K562 (cell line): ENCODE data around the gene BNIP1. TPM values are rescaled to one million over a fixed set of nuclear protein-coding genes. Genes with fewer than 3 reads are reported as not detected.

Experiments used
- ATAC-seq: fragments of 200-7000 bp; cut with Tn5 transposase; 3 replicates; pipeline ENCODE4 v1.9.1; 2020; ENCODE audit warnings: moderate library complexity
- BruUV-seq: library from RNA; stranded (reverse); fragments of 400-500 nt; replicated peaks from 2 replicates; lab custom pipeline; 2021; lab: Mats Ljungman, UMichigan
- CTCF ChIA-PET: fragments of 300-600 bp; formaldehyde crosslinking; extraction: SDS; loops from one replicate; lab custom pipeline; 2021; ENCODE audit warnings: low intra/inter-chr PET ratio; lab: Yijun Ruan, JAX
- POLR2A ChIA-PET: fragments of 300-600, 350-650 bp; sonication (Branson Sonifier 250); formaldehyde crosslinking; extraction: SDS; loops from one replicate; lab custom pipeline; 2021; ENCODE audit warnings: antibody characterized with exemption, inconsistent platforms; lab: Yijun Ruan, JAX
- DNase-seq, 4 experiments: peaks; one replicate each; pipeline versions ENCODE4 v3.0.0 to v3.0.0-alpha.2; 2011 to 2018; ENCODE audit warnings: low spot score in 3 of 4, mixed read lengths in 3 of 4; ENCODE audit errors: extremely low read depth in 1 of 4
- FAIRE-seq: peaks from 2 replicates; lab custom pipeline; 2011; peaks lifted over from hg19 to GRCh38; lab: Jason Lieb, UNC
- H2AFZ ChIP-seq: 2 replicates; pipeline ENCODE4 v1.6.0; 2011; ENCODE audit warnings: low read depth, low read length, control low read depth, inconsistent platforms
- H3K27ac ChIP-seq: fragments of 200-600 bp; 3 replicates; pipeline ENCODE4 v1.8.0; 2011; ENCODE audit warnings: low read depth, mild to moderate bottlenecking, control low read depth, inconsistent platforms, low read length, moderate library complexity, mixed read lengths; ENCODE audit errors: extremely low read depth
- H3K27me3 ChIP-seq, 2 experiments: fragments of 300-600 bp in 1 of 2; 2 replicates in 1 of 2; 3 replicates in 1 of 2; pipeline versions ENCODE4 v1.6.0 to v1.8.0; 2011; ENCODE audit warnings: inconsistent platforms in 2 of 2, low read length in 2 of 2, mild to moderate bottlenecking in 1 of 2, mixed read lengths in 1 of 2, moderate library complexity in 1 of 2; ENCODE audit not compliant: control insufficient read depth in 2 of 2, insufficient read depth in 2 of 2
- H3K36me3 ChIP-seq: fragments of 300-600 bp; 3 replicates; pipeline ENCODE4 v1.8.0; 2011; ENCODE audit warnings: mild to moderate bottlenecking, low read length, inconsistent platforms; ENCODE audit not compliant: control insufficient read depth, insufficient read depth
- H3K4me1 ChIP-seq, 2 experiments: fragments of 200-600 bp in 1 of 2; replicated peaks in 1 of 2; 2 replicates in 1 of 2; 3 replicates in 1 of 2; pipeline versions ENCODE4 v1.5.1 to v1.8.0; 2011; ENCODE audit warnings: inconsistent platforms in 2 of 2, low read length in 2 of 2, mild to moderate bottlenecking in 1 of 2, mixed read lengths in 1 of 2, moderate library complexity in 1 of 2; ENCODE audit not compliant: control insufficient read depth in 2 of 2, insufficient read depth in 2 of 2
- H3K4me2 ChIP-seq: 2 replicates; pipeline ENCODE4 v1.6.1; 2011; ENCODE audit warnings: low read length, control low read depth, inconsistent platforms, mixed read lengths; ENCODE audit not compliant: insufficient read depth
- H3K4me3 ChIP-seq: fragments of 200-600 bp; sonication (generic), shearing (Covaris generic); 2 replicates; pipeline ENCODE4 v1.5.1; 2016; ENCODE audit warnings: control low read depth, inconsistent platforms
- H3K79me2 ChIP-seq: fragments of 200-600 bp; 3 replicates; pipeline ENCODE4 v1.8.0; 2011; ENCODE audit warnings: low read length, inconsistent platforms; ENCODE audit not compliant: control insufficient read depth, insufficient read depth
- H3K9ac ChIP-seq, 2 experiments: 2 replicates each; pipeline versions ENCODE4 v1.6.0 to v1.6.1; 2011; ENCODE audit warnings: low read depth in 2 of 2, low read length in 2 of 2, control low read depth in 1 of 2, inconsistent platforms in 1 of 2, mild to moderate bottlenecking in 1 of 2, mixed read lengths in 1 of 2; ENCODE audit not compliant: insufficient read depth in 1 of 2
- H3K9me1 ChIP-seq: one replicate; pipeline ENCODE4 v1.6.0; 2011; ENCODE audit warnings: inconsistent platforms, mild to moderate bottlenecking, low read length, moderate library complexity; ENCODE audit not compliant: control insufficient read depth, insufficient read depth
- H3K9me3 ChIP-seq: replicated peaks from 2 replicates; pipeline ENCODE4 v1.5.1; 2011; ENCODE audit warnings: low read depth, low read length, inconsistent platforms; ENCODE audit not compliant: control insufficient read depth, insufficient read depth
- H4K20me1 ChIP-seq: replicated peaks from 2 replicates; pipeline ENCODE4 v1.6.1; 2011; ENCODE audit warnings: low read length, inconsistent platforms, mixed read lengths; ENCODE audit not compliant: control insufficient read depth, insufficient read depth
- C11orf30 ChIP-seq: fragments of 450-650 bp; IDR thresholded peaks from 2 replicates; pipeline ENCODE4 v1.6.1; 2016; ENCODE audit warnings: low read depth, mild to moderate bottlenecking
- MAFF ChIP-seq: IDR thresholded peaks from 2 replicates; pipeline ENCODE4 v1.6.1; 2012; ENCODE audit warnings: low read length, improper control_type of control experiment
- MAFG ChIP-seq: fragments of 450-650 bp; conservative IDR thresholded peaks from 2 replicates; pipeline ENCODE4 v1.6.1; 2016; ENCODE audit warnings: missing genetic modification characterization, missing compliant biosample characterization
- MAFK ChIP-seq: IDR thresholded peaks from 2 replicates; pipeline ENCODE4 v1.6.1; 2011; ENCODE audit warnings: low read length, improper control_type of control experiment
- MXI1 ChIP-seq: IDR thresholded peaks from 2 replicates; pipeline ENCODE4 v1.6.1; 2011; ENCODE audit warnings: low read depth, mild to moderate bottlenecking, improper control_type of control experiment, low read length
- NR2C1 ChIP-seq, 2 experiments: fragments of 450-650 bp; IDR thresholded peaks; 2 replicates each; pipeline ENCODE4 v1.6.1; 2017; ENCODE audit warnings: mild to moderate bottlenecking in 2 of 2, antibody characterized with exemption in 1 of 2, inconsistent platforms in 1 of 2, missing compliant biosample characterization in 1 of 2, missing genetic modification characterization in 1 of 2
- NUFIP1 ChIP-seq: fragments of 450-650 bp; IDR thresholded peaks from 2 replicates; pipeline ENCODE4 v1.6.1; 2018; ENCODE audit not compliant: partially characterized antibody
- PHF21A ChIP-seq: fragments of 450-650 bp; IDR thresholded peaks from 2 replicates; pipeline ENCODE4 v1.6.1; 2017; ENCODE audit warnings: low read depth, borderline replicate concordance
- TCF7L2 ChIP-seq: fragments of 150-350 bp; IDR thresholded peaks from 2 replicates; pipeline ENCODE4 v1.6.1; 2016; ENCODE audit warnings: low read depth, mild to moderate bottlenecking, low read length, moderate library complexity
- ZBTB17 ChIP-seq: fragments of 450-650 bp; formaldehyde crosslinking; IDR thresholded peaks from 2 replicates; pipeline ENCODE4 v1.4.0; 2020; ENCODE audit warnings: mild to moderate bottlenecking
- ZNF23 ChIP-seq: fragments of 250-450 bp; sonication (Bioruptor Pico); IDR thresholded peaks from 2 replicates; pipeline ENCODE4 v1.4.0; 2020; ENCODE audit warnings: mild to moderate bottlenecking
- ZNF316 ChIP-seq: fragments of 450-650 bp; IDR thresholded peaks from 2 replicates; pipeline ENCODE4 v1.6.1; 2016
- ZNF764 ChIP-seq: fragments of 250-450 bp; sonication (Bioruptor Pico); IDR thresholded peaks from 2 replicates; pipeline ENCODE4 v1.4.0; 2020; ENCODE audit warnings: low read depth, mild to moderate bottlenecking, moderate library complexity
- WGBS: fragments of 100-300 bp; shearing (Covaris generic); methylation state at CpG from one replicate; pipeline ENCODE4 v1.1.6; 2016; ENCODE audit warnings: low coverage, mixed read lengths; ENCODE audit not compliant: insufficient coverage; ENCODE audit errors: missing lambda C conversion rate; 5-methylcytosine and 5-hydroxymethylcytosine counted together
- in situ Hi-C: fragments of 300-500 bp; cut with MboI; formaldehyde crosslinking; loops from 4 replicates; pipeline ENCODE4 v1.15.0; 2018; ENCODE audit warnings: inconsistent platforms, mixed read lengths
- intact Hi-C: fragments of 100-400 bp; cut with micrococcal nuclease; formaldehyde crosslinking; loops from 2 replicates; pipeline ENCODE4 v1.14.2; 2022
- polyA plus RNA-seq, 8 experiments: library from polyadenylated mRNA; depleted of rRNA in 4 of 8; stranded (reverse) in 5 of 8; unstranded in 3 of 8; fragments of >200 nt; fragmentation: Nextera tagmentation in 2 of 8; fragmentation: Illumina TruSeq in 1 of 8; extraction: Ambion mirVana in 2 of 8; extraction: Trizol in 1 of 8; gene quantifications; 2 replicates each; pipeline versions ENCODE4 v1.2.1 to v1.2.3, GENCODE V29; 2011 to 2014; ENCODE audit warnings: inconsistent platforms in 1 of 8, missing spikeins in 1 of 8
- total RNA-seq, 7 experiments: library from RNA; depleted of rRNA in 6 of 7; stranded (reverse); fragments of >200 nt in 6 of 7; fragmentation: Illumina TruSeq in 2 of 7; extraction: Trizol in 2 of 7; gene quantifications; 2 replicates each; pipeline versions ENCODE4 v1.2.1 to v1.2.3, GENCODE V29; 2011 to 2021; ENCODE audit warnings: low replicate concordance in 1 of 7
- TF ChIP-seq, protein P1 (sequence below): fragments of 450-650 bp; IDR thresholded peaks from 2 replicates; pipeline ENCODE4 v1.6.1; 2016; ENCODE audit warnings: missing biosample characterization, missing genetic modification characterization
- TF ChIP-seq, protein P2 (sequence below): IDR thresholded peaks from 3 replicates; pipeline ENCODE4 v1.6.1; 2011; ENCODE audit warnings: borderline replicate concordance, mild to moderate bottlenecking; ENCODE audit not compliant: insufficient read length, insufficient read depth

The BNIP1 gene
- total and polyA plus RNA-seq, 9 of the 15 experiments (the other 6 are each of a cell fraction or from before 2014, with no cell fraction given), result 18.8 to 65.0 (median 26.2) TPM

DNA sequence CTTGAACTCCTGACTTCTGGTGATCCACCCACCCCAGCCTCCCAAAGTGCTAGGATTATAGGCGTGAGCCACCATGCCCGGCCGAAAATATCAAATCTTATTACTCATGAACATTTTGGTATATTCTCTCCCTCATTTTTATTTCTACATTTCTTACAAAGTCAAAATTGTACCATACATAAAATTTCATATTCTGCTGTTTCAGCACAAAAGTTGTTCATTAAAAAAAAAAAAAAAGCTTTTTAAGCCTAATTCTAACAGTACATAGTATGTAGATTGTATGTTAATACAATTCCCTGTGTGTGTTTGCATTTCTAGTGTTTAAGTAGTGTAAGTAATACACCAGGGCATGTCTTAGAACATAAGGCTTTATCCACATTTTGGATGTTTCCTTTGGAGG lies 14.9 kb downstream of the BNIP1 start:
- no peaks in the 10 kb centered on the region for H3K79me2 ChIP-seq
- H2AFZ ChIP-seq, result no peak overlapping the region
- no TSS peak for BruUV-seq
- POLR2A ChIA-PET, result interaction anchor here (0.9 kb wide), 1 partner anchor 494 kb away, joined by 3 read pairs; no protein-coding TSS in a partner anchor
- no peak for ATAC-seq
- H3K4me1 ChIP-seq, result 0 out of 5 replicates have a peak, but pooled peaks cover 0 to 2% of the 10 kb centered on the region in 2 experiments
- no peaks in the 10 kb centered on the region for H4K20me1 ChIP-seq
- in situ Hi-C loops (no loop called here), intact Hi-C loops (no loop called here)
- H3K27me3 ChIP-seq, result no peaks in the 10 kb centered on the region
- H3K36me3 ChIP-seq, result peaks cover 66% of the 10 kb centered on the region; the same call in 2 of the 3 replicates
- H3K4me2 ChIP-seq, result no peak overlapping the region
- CTCF ChIA-PET, result interaction anchor here (0.5 kb wide), 1 partner anchor 131 kb away, joined by 3 read pairs; no protein-coding TSS in a partner anchor
- H3K27ac ChIP-seq, result no peak overlapping the region
- H3K4me3 ChIP-seq, result no peak overlapping the region
- no peaks in the 10 kb centered on the region for H3K9me1 ChIP-seq
- peak; percentile 39; the same call in 1 of the 2 replicates for TF ChIP-seq MAFF
- peak; percentile 21; the same call in 1 of the 2 replicates for TF ChIP-seq MAFK
- peak; percentile 65 for TF ChIP-seq MAFG (tag)
- peak; percentile 88 for TF ChIP-seq ZNF316
- TF ChIP-seq NR2C1 (IDR thresholded peaks at IDR 0.05), result no peak
- no peak for TF ChIP-seq NR2C1 (tag; IDR thresholded peaks at IDR 0.05)
- TF ChIP-seq C11orf30, result peak; percentile 66
- no peaks in the 10 kb centered on the region for H3K9me3 ChIP-seq
- no peak overlapping the region for H3K9ac ChIP-seq
- 81% methylated on average over 3 of the region's 3 CpGs for WGBS
- no peak for FAIRE-seq
- no peak for DNase-seq

DNA sequence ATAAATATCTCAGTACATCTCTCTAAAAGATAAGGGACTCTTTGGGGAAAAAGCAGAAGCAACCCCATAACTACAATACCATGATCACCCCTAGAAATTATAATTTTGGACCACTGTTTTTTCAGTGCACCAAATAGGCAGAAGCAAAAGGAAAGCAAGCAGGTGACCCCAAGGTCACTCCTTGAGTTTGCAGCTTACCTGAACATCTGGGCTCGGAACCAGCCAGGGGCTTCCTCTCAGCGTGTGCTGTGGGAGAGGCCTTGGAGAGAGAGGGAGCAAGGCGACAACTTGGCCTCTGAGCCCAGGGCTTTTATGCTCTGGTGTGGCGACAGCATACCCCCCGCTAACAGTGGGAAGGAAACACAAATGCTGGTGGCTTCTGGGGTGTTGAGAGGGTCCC lies 16.8 kb downstream of the BNIP1 start:
- no peak for DNase-seq
- Histone ChIP-seq H3K9me1 (no peaks in the 10 kb centered on the region), H3K36me3 (peaks cover 55% of the 10 kb centered on the region; the same call in 2 of the 3 replicates), H3K79me2 (no peaks in the 10 kb centered on the region), H4K20me1 (no peaks in the 10 kb centered on the region), H3K4me1 (0 out of 5 replicates have a peak, but pooled peaks cover 0 to 2% of the 10 kb centered on the region in 2 experiments), H2AFZ (no peak overlapping the region), H3K9ac (no peak overlapping the region), H3K27me3 (no peaks in the 10 kb centered on the region), H3K27ac (no peak overlapping the region), H3K4me3 (no peak overlapping the region), H3K9me3 (no peaks in the 10 kb centered on the region), H3K4me2 (no peak overlapping the region)
- no peak for ATAC-seq
- 90% methylated on average over 4 of the region's 5 CpGs for WGBS
- BruUV-seq, result TSS peak; percentile 25
- POLR2A ChIA-PET, result no interaction called here
- no peak for FAIRE-seq
- in situ Hi-C loops, result no loop called here
- CTCF ChIA-PET, result no interaction called here
- intact Hi-C loops, result no loop called here
- TF ChIP-seq ZBTB17 (CRISPR knock-in tag) (no peak), NUFIP1 (no peak), ZNF764 (no peak), PHF21A (no peak), TCF7L2 (no peak), ZNF23 (CRISPR knock-in tag) (no peak), MXI1 (no peak)
- TF ChIP-seq, protein P1, sequence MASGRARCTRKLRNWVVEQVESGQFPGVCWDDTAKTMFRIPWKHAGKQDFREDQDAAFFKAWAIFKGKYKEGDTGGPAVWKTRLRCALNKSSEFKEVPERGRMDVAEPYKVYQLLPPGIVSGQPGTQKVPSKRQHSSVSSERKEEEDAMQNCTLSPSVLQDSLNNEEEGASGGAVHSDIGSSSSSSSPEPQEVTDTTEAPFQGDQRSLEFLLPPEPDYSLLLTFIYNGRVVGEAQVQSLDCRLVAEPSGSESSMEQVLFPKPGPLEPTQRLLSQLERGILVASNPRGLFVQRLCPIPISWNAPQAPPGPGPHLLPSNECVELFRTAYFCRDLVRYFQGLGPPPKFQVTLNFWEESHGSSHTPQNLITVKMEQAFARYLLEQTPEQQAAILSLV, result no peak
- TF ChIP-seq, protein P2, sequence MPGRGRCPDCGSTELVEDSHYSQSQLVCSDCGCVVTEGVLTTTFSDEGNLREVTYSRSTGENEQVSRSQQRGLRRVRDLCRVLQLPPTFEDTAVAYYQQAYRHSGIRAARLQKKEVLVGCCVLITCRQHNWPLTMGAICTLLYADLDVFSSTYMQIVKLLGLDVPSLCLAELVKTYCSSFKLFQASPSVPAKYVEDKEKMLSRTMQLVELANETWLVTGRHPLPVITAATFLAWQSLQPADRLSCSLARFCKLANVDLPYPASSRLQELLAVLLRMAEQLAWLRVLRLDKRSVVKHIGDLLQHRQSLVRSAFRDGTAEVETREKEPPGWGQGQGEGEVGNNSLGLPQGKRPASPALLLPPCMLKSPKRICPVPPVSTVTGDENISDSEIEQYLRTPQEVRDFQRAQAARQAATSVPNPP, result no peak
